ENCODE measurements around the gene SLC26A11.
"Not testable (repeated sequence)": the region's sequence is repeated elsewhere in the genome, so short reads cannot be mapped to it uniquely, and the experiment has no call there.

SLC26A11 gene

GRCh38 chr17:80263253-80264204 lies 43.3 kb downstream of the SLC26A11 start:
- FAIRE-seq, result no peak

GRCh38 chr17:80264205-80265075 lies 44.2 kb downstream of the SLC26A11 start:
- FAIRE-seq, result no peak

- FAIRE-seq, result no peak
Observed at GRCh38 chr17:80265205-80266068, 45.2 kb downstream of the SLC26A11 start.

- FAIRE-seq, result no peak
Observed at GRCh38 chr17:80267391-80267790, 47.2 kb downstream of the SLC26A11 start.

- no peak for FAIRE-seq
Observed at GRCh38 chr17:80268427-80268826, 48.2 kb downstream of the SLC26A11 start.

GRCh38 chr17:80269405-80269807 lies 49.2 kb downstream of the SLC26A11 start:
- FAIRE-seq, result no peak

GRCh38 chr17:80270104-80270503 lies 49.9 kb downstream of the SLC26A11 start:
- FAIRE-seq, result no peak

- no peak for FAIRE-seq
Observed at GRCh38 chr17:80270836-80271235, 50.6 kb downstream of the SLC26A11 start.

- no peak for FAIRE-seq
Observed at GRCh38 chr17:80272366-80272765, 52.1 kb downstream of the SLC26A11 start.

GRCh38 chr17:80274331-80274730 lies 54.1 kb downstream of the SLC26A11 start:
- FAIRE-seq, result no peak

- FAIRE-seq, result no peak
Observed at GRCh38 chr17:80274871-80275449, 54.7 kb downstream of the SLC26A11 start.

GRCh38 chr17:80275857-80276256 lies 55.6 kb downstream of the SLC26A11 start:
- not testable (repeated sequence) for FAIRE-seq

- no peak for FAIRE-seq
Observed at GRCh38 chr17:80277751-80278671, 57.8 kb downstream of the SLC26A11 start.

- FAIRE-seq, result no peak
Observed at GRCh38 chr17:80279895-80280294, 59.7 kb downstream of the SLC26A11 start.

- no peak for FAIRE-seq
Observed at GRCh38 chr17:80281516-80281915, 61.3 kb downstream of the SLC26A11 start.

- FAIRE-seq, result no peak
Observed at GRCh38 chr17:80283116-80283852, 63.1 kb downstream of the SLC26A11 start.

- no peak for FAIRE-seq
Observed at GRCh38 chr17:80284631-80285030, 64.4 kb downstream of the SLC26A11 start.

- no peak for FAIRE-seq
Observed at GRCh38 chr17:80285237-80285920, 65.2 kb downstream of the SLC26A11 start.

- no peak for FAIRE-seq
Observed at GRCh38 chr17:80286638-80286960, 66.4 kb downstream of the SLC26A11 start.

- no peak for FAIRE-seq
Observed at GRCh38 chr17:80287038-80287437, 66.8 kb downstream of the SLC26A11 start.

Data from colon (tissue), 2 donors.